Brain microvascular endothelial cell (primary cell): ENCODE results near the gene PNRC2.
"Not testable (repeated sequence)": the region's sequence is repeated elsewhere in the genome, so short reads cannot be mapped to it uniquely, and the experiment has no call there.

ENCODE experiments used
- DNase-seq: peaks from one replicate; pipeline ENCODE4 v3.0.0-alpha.2; 2020
- H3K27ac ChIP-seq: fragments of 250-450 bp; sonication (Bioruptor Pico); 2 replicates; pipeline ENCODE4 v1.5.1; 2020; ENCODE audit warnings: mild to moderate bottlenecking, moderate library complexity
- H3K27me3 ChIP-seq: fragments of 250-450 bp; sonication (Bioruptor Pico); replicated peaks from 2 replicates; pipeline ENCODE4 v1.5.1; 2020; ENCODE audit warnings: mild to moderate bottlenecking
- H3K36me3 ChIP-seq: fragments of 250-450 bp; sonication (Bioruptor Pico); replicated peaks from 2 replicates; pipeline ENCODE4 v1.5.1; 2020; ENCODE audit warnings: mild to moderate bottlenecking
- H3K4me3 ChIP-seq: 2 replicates; pipeline ENCODE4 v1.5.1; 2011; ENCODE audit warnings: low read depth, mild to moderate bottlenecking, control low read depth, low read length, moderate library complexity
- in situ Hi-C: cut with HindIII; loops from 2 replicates; pipeline ENCODE4 v1.10.0; 2017; ENCODE audit warnings: low sequenced_read_pairs, low pct_ligation_motif_present
- TF ChIP-seq, protein P1 (sequence below): IDR thresholded peaks from 2 replicates; pipeline ENCODE4 v1.5.1; 2011; ENCODE audit warnings: low read depth, mild to moderate bottlenecking, moderate library complexity, low read length, control low read depth, inconsistent platforms; ENCODE audit errors: missing control alignments

Gene PNRC2

GRCh38 chr1:23984417-23985186, 25.0 kb downstream of the PNRC2 start:
- DNase-seq = peak; percentile 55
- H3K4me3 ChIP-seq = no peak overlapping the region
- in situ Hi-C loops = no loop called here
- peaks cover 2% of the 10 kb centered on the region for H3K36me3 ChIP-seq
- no peaks in the 10 kb centered on the region for H3K27me3 ChIP-seq
- H3K27ac ChIP-seq = no peak overlapping the region
- TF ChIP-seq, protein P1, sequence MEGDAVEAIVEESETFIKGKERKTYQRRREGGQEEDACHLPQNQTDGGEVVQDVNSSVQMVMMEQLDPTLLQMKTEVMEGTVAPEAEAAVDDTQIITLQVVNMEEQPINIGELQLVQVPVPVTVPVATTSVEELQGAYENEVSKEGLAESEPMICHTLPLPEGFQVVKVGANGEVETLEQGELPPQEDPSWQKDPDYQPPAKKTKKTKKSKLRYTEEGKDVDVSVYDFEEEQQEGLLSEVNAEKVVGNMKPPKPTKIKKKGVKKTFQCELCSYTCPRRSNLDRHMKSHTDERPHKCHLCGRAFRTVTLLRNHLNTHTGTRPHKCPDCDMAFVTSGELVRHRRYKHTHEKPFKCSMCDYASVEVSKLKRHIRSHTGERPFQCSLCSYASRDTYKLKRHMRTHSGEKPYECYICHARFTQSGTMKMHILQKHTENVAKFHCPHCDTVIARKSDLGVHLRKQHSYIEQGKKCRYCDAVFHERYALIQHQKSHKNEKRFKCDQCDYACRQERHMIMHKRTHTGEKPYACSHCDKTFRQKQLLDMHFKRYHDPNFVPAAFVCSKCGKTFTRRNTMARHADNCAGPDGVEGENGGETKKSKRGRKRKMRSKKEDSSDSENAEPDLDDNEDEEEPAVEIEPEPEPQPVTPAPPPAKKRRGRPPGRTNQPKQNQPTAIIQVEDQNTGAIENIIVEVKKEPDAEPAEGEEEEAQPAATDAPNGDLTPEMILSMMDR = no peak

DNA sequence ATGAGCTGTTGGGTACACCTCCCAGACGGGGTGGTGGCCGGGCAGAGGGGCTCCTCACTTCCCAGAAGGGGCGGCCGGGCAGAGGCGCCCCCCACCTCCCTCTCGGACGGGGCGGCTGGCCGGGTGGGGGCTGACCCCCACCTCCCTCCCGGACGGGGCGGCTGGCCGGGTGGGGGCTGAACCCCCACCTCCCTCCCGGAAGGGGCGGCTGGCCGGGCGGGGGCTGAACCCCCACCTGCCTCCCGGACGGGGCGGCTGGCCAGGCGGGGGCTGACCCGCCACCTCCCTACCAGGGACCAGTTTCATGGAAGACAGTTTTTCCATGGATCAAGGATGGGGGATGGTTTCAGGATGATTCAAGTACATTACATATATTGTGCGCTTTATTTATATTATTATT, 27.4 kb downstream of the PNRC2 start:
- H3K27ac ChIP-seq, H3K36me3 ChIP-seq, DNase-seq, in situ Hi-C loops, H3K27me3 ChIP-seq, H3K4me3 ChIP-seq: not testable (repeated sequence)

- H3K4me3 ChIP-seq = no peak overlapping the region
- DNase-seq = no peak
- TF ChIP-seq, protein P1 = no peak
- no peak overlapping the region for H3K27ac ChIP-seq
- no peaks in the 10 kb centered on the region for H3K27me3 ChIP-seq
- in situ Hi-C loops = no loop called here
- H3K36me3 ChIP-seq = no peaks in the 10 kb centered on the region
These were observed 29.6 kb downstream of the PNRC2 start for GRCh38 chr1:23989263-23989662.

DNA sequence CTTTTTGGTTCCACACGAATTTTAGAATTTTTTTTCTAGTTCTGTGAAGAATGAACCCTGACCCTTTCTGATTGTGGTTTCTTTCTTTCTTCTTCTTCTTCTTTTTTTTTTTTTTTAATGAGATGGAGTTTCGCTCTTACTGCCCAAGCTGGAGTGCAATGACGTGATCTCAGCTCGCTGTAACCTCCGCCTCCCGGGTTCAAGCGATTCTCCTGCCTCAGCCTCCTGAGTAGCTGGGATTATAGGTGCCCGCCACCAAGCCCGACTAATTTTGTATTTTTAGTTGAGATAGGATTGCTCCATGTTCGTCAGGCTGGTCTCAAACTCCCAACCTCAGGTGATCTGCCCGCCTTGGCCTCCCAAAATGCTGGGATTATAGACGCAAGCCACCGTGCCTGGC, 32.4 kb downstream of the PNRC2 start:
- H3K4me3 ChIP-seq, H3K27ac ChIP-seq, H3K36me3 ChIP-seq, in situ Hi-C loops, H3K27me3 ChIP-seq, DNase-seq: not testable (repeated sequence)

GRCh38 chr1:23995431-23995837, 35.8 kb downstream of the PNRC2 start:
- in situ Hi-C loops = no loop called here
- peak; percentile 26 for DNase-seq
- TF ChIP-seq, protein P1 = no peak
- Histone ChIP-seq H3K36me3 (no peaks in the 10 kb centered on the region), H3K27me3 (no peaks in the 10 kb centered on the region), H3K4me3 (no peak overlapping the region), H3K27ac (no peak overlapping the region)

- H3K27ac ChIP-seq = no peak overlapping the region
- TF ChIP-seq, protein P1 = no peak
- no peak for DNase-seq
- in situ Hi-C loops = no loop called here
- no peak overlapping the region for H3K4me3 ChIP-seq
- H3K27me3 ChIP-seq = no peaks in the 10 kb centered on the region
- H3K36me3 ChIP-seq = no peaks in the 10 kb centered on the region
These were observed 37.1 kb downstream of the PNRC2 start for GRCh38 chr1:23996700-23997229.

DNA sequence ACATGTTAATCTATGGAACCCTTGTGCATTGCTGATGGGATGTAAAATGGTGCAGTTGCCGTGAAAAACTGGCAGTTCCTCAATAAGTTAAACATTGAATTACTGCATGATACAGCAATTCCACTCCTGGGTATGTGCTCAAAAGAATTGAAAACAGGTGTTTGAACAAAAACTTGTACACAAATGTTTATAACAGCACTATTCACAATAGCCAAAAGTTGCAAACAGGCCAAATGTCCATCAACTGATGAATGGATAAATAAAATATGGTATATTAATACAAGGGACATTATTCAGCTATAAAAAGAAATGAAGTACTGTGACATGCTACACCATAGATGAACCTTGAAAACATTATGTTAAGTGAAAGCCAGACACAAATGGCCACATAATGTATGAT, 38.2 kb downstream of the PNRC2 start:
- no peak overlapping the region for H3K27ac ChIP-seq
- no peak for DNase-seq
- no peaks in the 10 kb centered on the region for H3K27me3 ChIP-seq
- no peak overlapping the region for H3K4me3 ChIP-seq
- in situ Hi-C loops = no loop called here
- H3K36me3 ChIP-seq = no peaks in the 10 kb centered on the region
- TF ChIP-seq, protein P1 = no peak
